Neural cell (in vitro differentiated cells): Measurements from ENCODE around the gene BARHL2. TPM values are rescaled to one million over a fixed set of nuclear protein-coding genes. Genes with fewer than 3 reads are reported as not detected.

Experiments
- H2AFZ ChIP-seq: fragments of 200-600, 300-800 bp; sonication (generic), shearing (Covaris generic); 2 replicates; pipeline ENCODE4 v1.6.0; 2014; ENCODE audit warnings: low read depth, mild to moderate bottlenecking, antibody characterized with exemption, low read length, moderate library complexity
- H3F3A ChIP-seq: fragments of 200-600 bp; shearing (Covaris generic); 2 replicates; pipeline ENCODE4 v1.6.1; 2016; ENCODE audit warnings: mild to moderate bottlenecking, moderate library complexity, mixed read lengths, antibody characterized with exemption, low read length; ENCODE audit not compliant: insufficient read depth, poor library complexity, severe bottlenecking
- H3K27ac ChIP-seq: fragments of 200-600, 300-800 bp; sonication (generic), shearing (Covaris generic); 2 replicates; pipeline ENCODE4 v1.5.1; 2014; ENCODE audit warnings: mild to moderate bottlenecking, low read length, moderate library complexity
- H3K27me3 ChIP-seq: fragments of 300-800, 200-600 bp; sonication (generic), shearing (Covaris generic); 2 replicates; pipeline ENCODE4 v1.6.0; 2014; ENCODE audit warnings: mild to moderate bottlenecking, low read depth, low read length, moderate library complexity; ENCODE audit not compliant: insufficient read depth
- H3K36me3 ChIP-seq: fragments of 300-800, 200-600 bp; sonication (generic), shearing (Covaris generic); 2 replicates; pipeline ENCODE4 v1.5.1; 2014; ENCODE audit warnings: mild to moderate bottlenecking, antibody characterized with exemption, low read length, moderate library complexity; ENCODE audit not compliant: insufficient read depth
- H3K4me2 ChIP-seq: fragments of 300-800, 200-600 bp; sonication (generic), shearing (Covaris generic); 2 replicates; pipeline ENCODE4 v1.6.0; 2014; ENCODE audit warnings: mild to moderate bottlenecking, low read length
- H3K4me3 ChIP-seq: fragments of 300-800, 200-600 bp; sonication (generic), shearing (Covaris generic); 2 replicates; pipeline ENCODE4 v1.5.1; 2014; ENCODE audit warnings: mild to moderate bottlenecking, low read length, moderate library complexity
- H3K79me2 ChIP-seq: fragments of 200-600 bp; shearing (Covaris generic); replicated peaks from 2 replicates; pipeline ENCODE4 v1.6.0; 2014; ENCODE audit warnings: mild to moderate bottlenecking, low read length, moderate library complexity; ENCODE audit not compliant: insufficient read depth
- H3K9ac ChIP-seq: fragments of 300-800, 200-600 bp; sonication (generic), shearing (Covaris generic); 2 replicates; pipeline ENCODE4 v1.6.1; 2016; ENCODE audit warnings: mild to moderate bottlenecking, low read length, mixed read lengths
- H3K9me2 ChIP-seq: fragments of 200-600 bp; shearing (Covaris generic); 2 replicates; pipeline ENCODE4 v1.6.1; 2016; ENCODE audit warnings: mild to moderate bottlenecking, low read length, mixed read lengths; ENCODE audit not compliant: insufficient read depth
- H3K9me3 ChIP-seq: fragments of 200-600, 300-800 bp; sonication (generic), shearing (Covaris generic); 2 replicates; pipeline ENCODE4 v1.6.1; 2016; ENCODE audit warnings: mild to moderate bottlenecking, mixed run types, low read length, moderate library complexity, mixed read lengths
- H4K20me1 ChIP-seq: fragments of 200-600 bp; shearing (Covaris generic); 2 replicates; pipeline ENCODE4 v1.6.1; 2016; ENCODE audit warnings: mild to moderate bottlenecking, mixed run types; ENCODE audit not compliant: insufficient read depth
- EP300 ChIP-seq: fragments of 450-650 bp; conservative IDR thresholded peaks from 2 replicates; pipeline ENCODE4 v1.6.1; 2014; ENCODE audit warnings: antibody characterized with exemption, mild to moderate bottlenecking, moderate library complexity; ENCODE audit not compliant: poor library complexity, severe bottlenecking
- EZH2 ChIP-seq: fragments of 200-600, 300-800 bp; shearing (Covaris generic), sonication (generic); IDR thresholded peaks from 2 replicates; pipeline ENCODE4 v1.6.1; 2014; ENCODE audit warnings: antibody characterized with exemption, low read length, borderline replicate concordance, mild to moderate bottlenecking; ENCODE audit not compliant: insufficient read depth, poor library complexity, severe bottlenecking
- MXI1 ChIP-seq: fragments of 450-650 bp; conservative IDR thresholded peaks from 2 replicates; pipeline ENCODE4 v1.6.1; 2014; ENCODE audit warnings: antibody characterized with exemption, mild to moderate bottlenecking; ENCODE audit not compliant: poor library complexity, severe bottlenecking
- POLR2AphosphoS5 ChIP-seq: IDR thresholded peaks from 2 replicates; pipeline ENCODE4 v1.6.1; 2012
- RAD21 ChIP-seq: fragments of 450-650 bp; conservative IDR thresholded peaks from 2 replicates; pipeline ENCODE4 v1.6.1; 2014; ENCODE audit warnings: antibody characterized with exemption, mild to moderate bottlenecking, moderate library complexity
- SMC3 ChIP-seq: fragments of 450-650 bp; conservative IDR thresholded peaks from 2 replicates; pipeline ENCODE4 v1.6.1; 2014; ENCODE audit warnings: antibody characterized with exemption, mild to moderate bottlenecking, moderate library complexity; ENCODE audit not compliant: poor library complexity
- TAF1 ChIP-seq: IDR thresholded peaks from 2 replicates; pipeline ENCODE4 v1.6.1; 2012; ENCODE audit warnings: low read depth
- polyA plus RNA-seq: library from polyadenylated mRNA; depleted of rRNA; stranded (reverse); fragments of >200 nt; gene quantifications from 2 replicates; pipeline ENCODE4 v1.2.3, GENCODE V29; 2014
- TF ChIP-seq, protein P1 (sequence below): IDR thresholded peaks from 2 replicates; pipeline ENCODE4 v1.6.1; 2012; ENCODE audit warnings: borderline replicate concordance
- TF ChIP-seq, protein P2 (sequence below): fragments of 450-650 bp; IDR thresholded peaks from 2 replicates; pipeline ENCODE4 v1.5.1; 2014; ENCODE audit warnings: antibody characterized with exemption, mild to moderate bottlenecking, moderate library complexity; ENCODE audit not compliant: poor library complexity, severe bottlenecking

BARHL2 gene
- polyA plus RNA-seq, 1 donor from 2014 or later, result not detected

- no peak overlapping the region for H3K9ac ChIP-seq
- H3K9me3 ChIP-seq, result no peaks in the 10 kb centered on the region
- no peak overlapping the region for H3K4me2 ChIP-seq
- H3K4me3 ChIP-seq, result no peak overlapping the region
- no peak overlapping the region for H2AFZ ChIP-seq
- no peak overlapping the region for H3K27ac ChIP-seq
- H3K79me2 ChIP-seq, result no peaks in the 10 kb centered on the region
- H3K27me3 ChIP-seq, result no peaks in the 10 kb centered on the region
- no peaks in the 10 kb centered on the region for H3K9me2 ChIP-seq
- no peaks in the 10 kb centered on the region for H4K20me1 ChIP-seq
- no peak for TF ChIP-seq TAF1
- no peak for TF ChIP-seq RAD21
- TF ChIP-seq POLR2AphosphoS5, result no peak
- TF ChIP-seq, protein P1, sequence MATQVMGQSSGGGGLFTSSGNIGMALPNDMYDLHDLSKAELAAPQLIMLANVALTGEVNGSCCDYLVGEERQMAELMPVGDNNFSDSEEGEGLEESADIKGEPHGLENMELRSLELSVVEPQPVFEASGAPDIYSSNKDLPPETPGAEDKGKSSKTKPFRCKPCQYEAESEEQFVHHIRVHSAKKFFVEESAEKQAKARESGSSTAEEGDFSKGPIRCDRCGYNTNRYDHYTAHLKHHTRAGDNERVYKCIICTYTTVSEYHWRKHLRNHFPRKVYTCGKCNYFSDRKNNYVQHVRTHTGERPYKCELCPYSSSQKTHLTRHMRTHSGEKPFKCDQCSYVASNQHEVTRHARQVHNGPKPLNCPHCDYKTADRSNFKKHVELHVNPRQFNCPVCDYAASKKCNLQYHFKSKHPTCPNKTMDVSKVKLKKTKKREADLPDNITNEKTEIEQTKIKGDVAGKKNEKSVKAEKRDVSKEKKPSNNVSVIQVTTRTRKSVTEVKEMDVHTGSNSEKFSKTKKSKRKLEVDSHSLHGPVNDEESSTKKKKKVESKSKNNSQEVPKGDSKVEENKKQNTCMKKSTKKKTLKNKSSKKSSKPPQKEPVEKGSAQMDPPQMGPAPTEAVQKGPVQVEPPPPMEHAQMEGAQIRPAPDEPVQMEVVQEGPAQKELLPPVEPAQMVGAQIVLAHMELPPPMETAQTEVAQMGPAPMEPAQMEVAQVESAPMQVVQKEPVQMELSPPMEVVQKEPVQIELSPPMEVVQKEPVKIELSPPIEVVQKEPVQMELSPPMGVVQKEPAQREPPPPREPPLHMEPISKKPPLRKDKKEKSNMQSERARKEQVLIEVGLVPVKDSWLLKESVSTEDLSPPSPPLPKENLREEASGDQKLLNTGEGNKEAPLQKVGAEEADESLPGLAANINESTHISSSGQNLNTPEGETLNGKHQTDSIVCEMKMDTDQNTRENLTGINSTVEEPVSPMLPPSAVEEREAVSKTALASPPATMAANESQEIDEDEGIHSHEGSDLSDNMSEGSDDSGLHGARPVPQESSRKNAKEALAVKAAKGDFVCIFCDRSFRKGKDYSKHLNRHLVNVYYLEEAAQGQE, result no peak
- no peak for TF ChIP-seq MXI1
- TF ChIP-seq EZH2, result no peak
- TF ChIP-seq, protein P2, sequence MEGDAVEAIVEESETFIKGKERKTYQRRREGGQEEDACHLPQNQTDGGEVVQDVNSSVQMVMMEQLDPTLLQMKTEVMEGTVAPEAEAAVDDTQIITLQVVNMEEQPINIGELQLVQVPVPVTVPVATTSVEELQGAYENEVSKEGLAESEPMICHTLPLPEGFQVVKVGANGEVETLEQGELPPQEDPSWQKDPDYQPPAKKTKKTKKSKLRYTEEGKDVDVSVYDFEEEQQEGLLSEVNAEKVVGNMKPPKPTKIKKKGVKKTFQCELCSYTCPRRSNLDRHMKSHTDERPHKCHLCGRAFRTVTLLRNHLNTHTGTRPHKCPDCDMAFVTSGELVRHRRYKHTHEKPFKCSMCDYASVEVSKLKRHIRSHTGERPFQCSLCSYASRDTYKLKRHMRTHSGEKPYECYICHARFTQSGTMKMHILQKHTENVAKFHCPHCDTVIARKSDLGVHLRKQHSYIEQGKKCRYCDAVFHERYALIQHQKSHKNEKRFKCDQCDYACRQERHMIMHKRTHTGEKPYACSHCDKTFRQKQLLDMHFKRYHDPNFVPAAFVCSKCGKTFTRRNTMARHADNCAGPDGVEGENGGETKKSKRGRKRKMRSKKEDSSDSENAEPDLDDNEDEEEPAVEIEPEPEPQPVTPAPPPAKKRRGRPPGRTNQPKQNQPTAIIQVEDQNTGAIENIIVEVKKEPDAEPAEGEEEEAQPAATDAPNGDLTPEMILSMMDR, result no peak
- no peak for TF ChIP-seq SMC3
- H3K36me3 ChIP-seq, result no peaks in the 10 kb centered on the region
- no peaks in the 10 kb centered on the region for H3F3A ChIP-seq
Measured at GRCh38 chr1:90763506-90763905, 46.4 kb upstream of the BARHL2 start.

- Histone ChIP-seq H3K4me2 (no peak overlapping the region), H3K4me3 (no peak overlapping the region), H3K79me2 (no peaks in the 10 kb centered on the region), H3K9ac (no peak overlapping the region), H3F3A (no peaks in the 10 kb centered on the region), H2AFZ (no peak overlapping the region), H3K27ac (no peak overlapping the region), H3K9me3 (no peaks in the 10 kb centered on the region), H3K9me2 (no peaks in the 10 kb centered on the region), H3K36me3 (no peaks in the 10 kb centered on the region), H4K20me1 (no peaks in the 10 kb centered on the region), H3K27me3 (no peaks in the 10 kb centered on the region)
- TF ChIP-seq POLR2AphosphoS5, result no peak
- TF ChIP-seq, protein P1, result no peak
- no peak for TF ChIP-seq TAF1
- no peak for TF ChIP-seq EP300
- TF ChIP-seq EZH2, result no peak
- no peak for TF ChIP-seq MXI1
- TF ChIP-seq, protein P2, result no peak
- TF ChIP-seq RAD21, result no peak
- TF ChIP-seq SMC3, result no peak
Measured at GRCh38 chr1:90761781-90762589, 44.9 kb upstream of the BARHL2 start.
